Psoas muscle (tissue), 8 donors: ENCODE results near the gene EIF3F. TPM values are rescaled to one million over a fixed set of nuclear protein-coding genes. Genes with fewer than 3 reads are reported as not detected.
A peak's percentile ranks its signal among the peaks of the same experiment; 100 is the strongest.

Source experiments
- ATAC-seq, 4 donors: fragments of 200-7000 bp; cut with Tn5 transposase; one replicate each; pipeline ENCODE4 v1.9.1; 2020; ENCODE audit warnings: moderate library complexity in 3 of 4, mild to moderate bottlenecking in 2 of 4
- DNase-seq, 2 donors: peaks; one replicate each; pipeline ENCODE4 v3.0.0-alpha.2; 2020
- H3K27ac ChIP-seq: fragments of 200-600 bp; one replicate; pipeline ENCODE4 v1.8.0; 2022
- H3K27me3 ChIP-seq, 3 donors: fragments of 200-600 bp in 1 of 3; one replicate each; pipeline versions ENCODE4 v1.6.1 to v1.8.0; 2013 to 2022; ENCODE audit warnings: low read length in 2 of 3, mild to moderate bottlenecking in 2 of 3, moderate library complexity in 1 of 3; ENCODE audit not compliant: insufficient read depth in 3 of 3
- H3K36me3 ChIP-seq, 2 donors: fragments of 200-600 bp in 1 of 2; one replicate each; pipeline versions ENCODE4 v1.6.1 to v1.8.0; 2013 to 2022; ENCODE audit warnings: low read depth in 1 of 2, mild to moderate bottlenecking in 1 of 2, moderate library complexity in 1 of 2; ENCODE audit not compliant: insufficient read depth in 1 of 2
- H3K4me1 ChIP-seq: fragments of 200-600 bp; one replicate; pipeline ENCODE4 v1.8.0; 2022
- H3K4me3 ChIP-seq: fragments of 200-600 bp; one replicate; pipeline ENCODE4 v1.8.0; 2022; ENCODE audit warnings: mild to moderate bottlenecking
- H3K9me3 ChIP-seq: fragments of 200-600 bp; one replicate; pipeline ENCODE4 v1.8.0; 2022
- WGBS, 3 donors: extraction: QIAGEN DNeasy Blood & Tissue Kit; methylation state at CpG; one replicate each; pipeline versions ENCODE4 v1.1.6 to v1.1.7; 2013; 5-methylcytosine and 5-hydroxymethylcytosine counted together
- intact Hi-C, 2 donors: fragments of 100-400 bp; cut with DNase I; formaldehyde crosslinking; loops; one replicate each; pipeline versions ENCODE4 v1.11.0 to v1.14.2; 2022
- polyA plus RNA-seq, 3 donors: library from polyadenylated mRNA; stranded (reverse); fragments of 200-250 nt; gene quantifications; one replicate each; pipeline ENCODE4 v1.2.3, GENCODE V29; 2013
- total RNA-seq, 4 donors: library from RNA; stranded (reverse); fragmentation: NEBNext Ultra II Directional in 2 of 4; extraction: Animal tissue kit (Norgen Biotek cat#: 25700) in 2 of 4; gene quantifications; one replicate each; pipeline versions ENCODE4 v1.2.1 to v1.2.4, GENCODE V29; 2021 to 2023
- TF ChIP-seq, protein P1 (sequence below): fragments of 200-600 bp; IDR thresholded peaks from one replicate; pipeline ENCODE4 v1.8.0; 2022; ENCODE audit warnings: antibody characterized with exemption
- donor health status: healthy with polysubstance abuse.
- donor health status: DM: no; HTN: no; CAD: no; lungs with moderate emphysema.
- donor health status: Bipolar disorder and iron deficiency.
- donor health status: healthy.
- donor health status: DM: yes; HTN: yes; CAD: no.
- donor health status: DM: no; HTN: no; CAD: no.
- donor health status: DM: no; HTN: no; CAD: no.
- donor health status: DM: yes; HTN: yes; CAD: no.

Gene EIF3F
- total and polyA plus RNA-seq, 7 donors, result 149 to 539 (median 208) TPM

DNA sequence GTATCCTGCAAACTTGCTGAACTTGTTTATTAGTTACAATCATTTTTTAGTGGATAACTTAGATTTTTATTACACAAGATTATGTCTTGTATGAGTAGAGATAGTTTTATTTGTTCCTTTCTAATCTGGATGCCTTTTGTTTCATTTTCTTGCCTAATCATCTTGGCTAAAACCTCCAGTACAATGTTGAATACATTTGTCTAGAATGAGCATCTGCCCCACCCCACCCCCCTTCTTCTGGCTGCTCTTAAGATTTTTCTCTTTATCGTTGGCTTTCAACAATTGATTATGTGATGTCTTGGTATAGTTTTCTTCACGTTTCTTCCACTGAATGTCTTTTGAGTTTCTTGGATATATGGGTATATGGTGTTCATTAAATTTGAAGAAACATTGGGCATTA, 56.6 kb downstream of the EIF3F start:
- Histone ChIP-seq H3K36me3 (no peaks in the 10 kb centered on the region), H3K27me3 (no peaks in the 10 kb centered on the region), H3K9me3 (no peaks in the 10 kb centered on the region), H3K4me1 (no peaks in the 10 kb centered on the region), H3K27ac (no peak overlapping the region), H3K4me3 (no peak overlapping the region)
- ATAC-seq (no peak), DNase-seq (no peak)
- TF ChIP-seq, protein P1, sequence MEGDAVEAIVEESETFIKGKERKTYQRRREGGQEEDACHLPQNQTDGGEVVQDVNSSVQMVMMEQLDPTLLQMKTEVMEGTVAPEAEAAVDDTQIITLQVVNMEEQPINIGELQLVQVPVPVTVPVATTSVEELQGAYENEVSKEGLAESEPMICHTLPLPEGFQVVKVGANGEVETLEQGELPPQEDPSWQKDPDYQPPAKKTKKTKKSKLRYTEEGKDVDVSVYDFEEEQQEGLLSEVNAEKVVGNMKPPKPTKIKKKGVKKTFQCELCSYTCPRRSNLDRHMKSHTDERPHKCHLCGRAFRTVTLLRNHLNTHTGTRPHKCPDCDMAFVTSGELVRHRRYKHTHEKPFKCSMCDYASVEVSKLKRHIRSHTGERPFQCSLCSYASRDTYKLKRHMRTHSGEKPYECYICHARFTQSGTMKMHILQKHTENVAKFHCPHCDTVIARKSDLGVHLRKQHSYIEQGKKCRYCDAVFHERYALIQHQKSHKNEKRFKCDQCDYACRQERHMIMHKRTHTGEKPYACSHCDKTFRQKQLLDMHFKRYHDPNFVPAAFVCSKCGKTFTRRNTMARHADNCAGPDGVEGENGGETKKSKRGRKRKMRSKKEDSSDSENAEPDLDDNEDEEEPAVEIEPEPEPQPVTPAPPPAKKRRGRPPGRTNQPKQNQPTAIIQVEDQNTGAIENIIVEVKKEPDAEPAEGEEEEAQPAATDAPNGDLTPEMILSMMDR, result no peak
- WGBS, 3 donors, result 66 to 69% (median 67%) methylated on average over 2 of the region's 2 CpGs
- intact Hi-C loops, result no loop called here

DNA sequence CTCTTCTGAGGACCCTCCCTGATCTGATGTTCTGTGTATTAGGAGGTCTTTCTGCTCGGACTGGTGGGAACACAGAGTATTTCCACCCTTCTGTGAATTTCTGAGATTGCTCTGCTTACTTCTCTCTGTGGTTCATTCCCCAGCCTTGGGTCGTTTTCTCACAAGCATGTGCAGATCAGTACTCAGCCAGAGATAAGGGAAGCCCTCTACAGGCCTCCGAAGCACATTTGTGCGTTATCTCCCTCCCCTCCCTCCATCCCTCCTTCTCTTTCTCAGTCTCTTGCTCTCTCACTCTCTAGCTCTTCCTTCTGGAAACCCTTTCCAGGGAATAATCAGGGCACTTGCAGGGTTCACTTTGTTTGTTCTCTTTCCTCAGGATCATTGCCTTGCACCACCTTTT, 58.7 kb downstream of the EIF3F start:
- 66 to 68% (median 68%) methylated on average over 4 of the region's 4 CpGs for WGBS, 3 donors
- Histone ChIP-seq H3K4me1 (no peaks in the 10 kb centered on the region), H3K27ac (no peak overlapping the region), H3K27me3 (no peaks in the 10 kb centered on the region), H3K9me3 (no peaks in the 10 kb centered on the region), H3K4me3 (no peak overlapping the region), H3K36me3 (no peaks in the 10 kb centered on the region)
- intact Hi-C loops, result no loop called here
- ATAC-seq (no peak), DNase-seq (no peak)
- TF ChIP-seq, protein P1, result no peak

DNA sequence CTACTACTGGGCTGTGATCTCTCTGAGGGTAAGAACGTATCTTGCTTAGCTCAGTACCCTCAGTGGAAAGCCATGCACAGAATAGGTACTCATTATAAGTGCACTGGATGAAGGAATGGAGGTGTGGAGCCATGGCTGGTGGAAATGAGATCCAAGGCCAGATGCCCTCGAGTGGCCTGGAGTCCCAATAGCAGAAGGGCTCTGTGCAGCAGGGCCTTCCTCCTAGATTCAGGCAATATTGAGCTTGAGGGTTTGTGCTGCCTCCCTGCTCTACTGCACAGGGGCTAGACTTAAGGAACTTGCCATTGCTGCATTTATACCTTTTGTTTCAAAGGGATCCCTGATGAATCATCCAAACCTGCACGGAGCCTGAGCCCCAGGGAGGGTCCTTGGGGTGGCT, 60.2 kb downstream of the EIF3F start:
- TF ChIP-seq, protein P1, result no peak
- ATAC-seq, result no peak

DNA sequence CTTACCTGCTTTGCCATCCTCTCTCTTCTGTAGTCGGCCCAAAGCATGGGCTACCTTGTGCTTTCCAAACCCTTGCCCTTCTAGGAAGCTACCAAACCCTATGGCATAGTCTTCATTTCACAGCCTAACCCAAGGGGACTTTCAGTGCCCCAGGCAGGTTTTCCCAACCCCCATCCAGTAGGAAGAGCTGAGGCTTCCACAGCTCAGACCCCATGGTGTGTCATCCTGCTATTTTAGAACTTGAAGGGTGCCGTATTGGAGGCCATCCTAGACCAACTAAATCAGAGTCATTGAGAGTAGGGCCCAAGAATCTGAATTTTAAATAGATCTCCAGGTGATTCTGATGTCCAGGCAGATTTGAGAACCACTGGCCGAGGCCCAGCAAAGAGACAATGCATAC, 61.9 kb downstream of the EIF3F start:
- intact Hi-C loops, result no loop called here
- ATAC-seq, result peak in 2 of 4 donors; percentile 49 to 60
- no peaks in the 10 kb centered on the region for H3K27me3 ChIP-seq

More for the DNA sequence above, 60.2 kb downstream of the EIF3F start:
- Histone ChIP-seq H3K27me3 (no peaks in the 10 kb centered on the region), H3K4me3 (no peak overlapping the region), H3K4me1 (no peaks in the 10 kb centered on the region), H3K36me3 (no peaks in the 10 kb centered on the region), H3K27ac (no peak overlapping the region), H3K9me3 (no peaks in the 10 kb centered on the region)
- intact Hi-C loops, result no loop called here
- DNase-seq, result no peak
- WGBS, 3 donors, result 68 to 71% (median 71%) methylated on average over 3 of the region's 3 CpGs

More for the DNA sequence above, 61.9 kb downstream of the EIF3F start:
- Histone ChIP-seq H3K36me3 (no peaks in the 10 kb centered on the region), H3K4me3 (no peak overlapping the region), H3K4me1 (no peaks in the 10 kb centered on the region), H3K27ac (no peak overlapping the region), H3K9me3 (no peaks in the 10 kb centered on the region)
- 74 to 87% (median 82%) methylated on average over 3 of the region's 3 CpGs for WGBS, 3 donors
- no peak for DNase-seq
- TF ChIP-seq, protein P1, result no peak

Other genes with a start within 250 kb of the EIF3F start
- gene OR5P2, start 190.4 kb upstream of the EIF3F start, total RNA-seq, result not detected
- not detected for gene OR5P2, start 190.4 kb upstream of the EIF3F start, polyA plus RNA-seq
- not detected for gene OR5P3, start 156.5 kb upstream of the EIF3F start, total RNA-seq
- not detected for gene OR5P3, start 156.5 kb upstream of the EIF3F start, polyA plus RNA-seq
- gene OR10A6, start 56.1 kb upstream of the EIF3F start, total RNA-seq, result not detected
- gene OR10A6, start 56.1 kb upstream of the EIF3F start, polyA plus RNA-seq, result not detected
- gene OR10A3, start 45.6 kb upstream of the EIF3F start, total RNA-seq, result not detected
- not detected for gene OR10A3, start 45.6 kb upstream of the EIF3F start, polyA plus RNA-seq
- not detected for gene NLRP10, start 21.9 kb upstream of the EIF3F start, total RNA-seq
- gene NLRP10, start 21.9 kb upstream of the EIF3F start, polyA plus RNA-seq, result not detected
- gene TUB, start 93.9 kb downstream of the EIF3F start, total RNA-seq, result 1 to 10 TPM in 3 of 4 donors, under 1 TPM in 1; 0.91 to 4.6 (median 1.3) TPM
- under 1 TPM; 0.25 to 0.51 (median 0.39) TPM for gene TUB, start 93.9 kb downstream of the EIF3F start, polyA plus RNA-seq
- gene RIC3, start 181.7 kb downstream of the EIF3F start, total RNA-seq, result 1 to 10 TPM; 3.4 to 8.4 (median 4.4) TPM
- gene RIC3, start 181.7 kb downstream of the EIF3F start, polyA plus RNA-seq, result 1 to 10 TPM in 2 of 3 donors, under 1 TPM in 1; 0.46 to 3.3 (median 2.7) TPM